Breast epithelium (tissue), 4 donors: ENCODE data around the gene FAM180B. TPM values are rescaled to one million over a fixed set of nuclear protein-coding genes. Genes with fewer than 3 reads are reported as not detected.

Source experiments
- DNase-seq, 2 donors: peaks; one replicate each; pipeline ENCODE4 v3.0.0-alpha.2; 2019; ENCODE audit warnings: low spot score in 2 of 2
- H3K27ac ChIP-seq, 2 donors: fragments of 200-600 bp; sonication (generic) in 1 of 2; one replicate each; pipeline ENCODE4 v1.5.1; 2016 to 2019; ENCODE audit warnings: mild to moderate bottlenecking in 1 of 2
- H3K27me3 ChIP-seq, 2 donors: fragments of 200-600 bp; sonication (generic) in 1 of 2; one replicate each; pipeline versions ENCODE4 v1.5.1 to v1.6.0; 2017 to 2019; ENCODE audit warnings: control low read depth in 1 of 2, mild to moderate bottlenecking in 1 of 2
- H3K36me3 ChIP-seq: fragments of 200-600 bp; one replicate; pipeline ENCODE4 v1.5.1; 2019
- H3K4me1 ChIP-seq, 2 donors: fragments of 200-600 bp; sonication (generic); one replicate each; pipeline ENCODE4 v1.5.1; 2016 to 2019; ENCODE audit warnings: control low read depth in 1 of 2
- H3K4me3 ChIP-seq, 3 donors: fragments of 200-600 bp; sonication (generic); 1 replicate in 2 of 3; 2 replicates in 1 of 3; pipeline ENCODE4 v1.5.1; 2016 to 2019; ENCODE audit warnings: mild to moderate bottlenecking in 3 of 3, moderate library complexity in 2 of 3
- H3K9me3 ChIP-seq, 2 donors: fragments of 200-600 bp; sonication (generic) in 1 of 2; one replicate each; pipeline ENCODE4 v1.5.1; 2016 to 2019; ENCODE audit warnings: control low read depth in 1 of 2
- CTCF ChIP-seq, 3 donors: fragments of 450-650 bp; IDR thresholded peaks; one replicate each; pipeline ENCODE4 v1.5.1; 2016 to 2017; ENCODE audit warnings: antibody characterized with exemption in 3 of 3, mild to moderate bottlenecking in 3 of 3, moderate library complexity in 3 of 3
- POLR2A ChIP-seq: fragments of 450-650 bp; IDR thresholded peaks from one replicate; pipeline ENCODE4 v1.6.1; 2016; ENCODE audit warnings: antibody characterized with exemption, mild to moderate bottlenecking, moderate library complexity
- POLR2AphosphoS5 ChIP-seq, 3 donors: sonication (generic); formaldehyde crosslinking; IDR thresholded peaks; one replicate each; pipeline ENCODE4 v1.6.1; 2017; ENCODE audit warnings: antibody characterized with exemption in 3 of 3
- intact Hi-C: fragments of 100-400 bp; cut with DNase I; formaldehyde crosslinking; loops from one replicate; pipeline ENCODE4 v1.15.1; 2023; ENCODE audit warnings: low total_unique reads
- total RNA-seq, 3 donors: library from RNA; depleted of rRNA; stranded (reverse); fragments of >200 nt; gene quantifications; one replicate each; pipeline ENCODE4 v1.1.0, GENCODE V29; 2016

FAM180B gene
- total RNA-seq, 3 donors from 2014 or later: 11.2 TPM; not detected in 2

GRCh38 chr11:47564933-47565339, 21.5 kb upstream of the FAM180B start:
- intact Hi-C loops: no loop called here
- DNase-seq: no peak
- TF ChIP-seq CTCF (IDR thresholded peaks at IDR 0.05): no peak
- no peak for TF ChIP-seq POLR2A
- no peak for TF ChIP-seq POLR2AphosphoS5 (IDR thresholded peaks at IDR 0.05)
- no peaks in the 10 kb centered on the region for H3K4me1 ChIP-seq
- peak overlapping the region; percentile 70 to 97 (median 90) for H3K4me3 ChIP-seq
- no peaks in the 10 kb centered on the region for H3K27me3 ChIP-seq
- no peaks in the 10 kb centered on the region for H3K36me3 ChIP-seq
- H3K9me3 ChIP-seq: no peaks in the 10 kb centered on the region
- H3K27ac ChIP-seq: peak overlapping the region; percentile 84 to 92

DNA sequence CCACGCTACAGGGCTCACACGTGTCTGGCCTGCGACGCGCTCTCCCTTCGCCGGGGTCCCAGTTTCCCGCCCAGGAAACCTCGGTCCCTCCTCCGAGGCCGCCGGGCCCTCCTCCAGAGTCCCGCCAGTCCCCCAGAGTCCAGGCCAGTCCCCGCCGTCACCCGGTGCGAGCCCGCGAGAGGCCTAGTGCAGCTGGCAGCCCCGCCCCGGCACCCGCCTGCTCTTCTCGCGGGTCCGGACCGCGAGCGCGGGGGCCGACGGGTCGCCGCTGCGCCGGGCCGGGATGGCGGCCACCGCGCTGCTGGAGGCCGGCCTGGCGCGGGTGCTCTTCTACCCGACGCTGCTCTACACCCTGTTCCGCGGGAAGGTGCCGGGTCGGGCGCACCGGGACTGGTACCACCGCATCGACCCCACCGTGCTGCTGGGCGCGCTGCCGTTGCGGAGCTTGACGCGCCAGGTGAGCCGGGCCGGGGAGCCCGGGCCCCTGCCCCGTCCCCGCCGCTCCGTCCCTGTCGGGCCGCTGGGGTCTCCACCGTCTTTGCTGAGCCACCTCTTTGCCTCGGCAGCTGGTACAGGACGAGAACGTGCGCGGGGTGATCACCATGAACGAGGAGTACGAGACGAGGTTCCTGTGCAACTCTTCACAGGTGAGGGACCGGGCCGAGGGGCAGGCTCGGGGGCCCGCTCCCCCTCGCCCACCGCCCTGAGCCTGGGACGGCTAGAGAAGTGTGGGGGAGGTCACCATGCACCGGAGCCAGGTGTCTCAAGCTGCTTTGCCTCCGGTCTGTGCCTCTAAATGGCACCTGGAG, 20.9 kb upstream of the FAM180B start, which contains the start of gene PTPMT1:
Gene PTPMT1 (plus strand): TSS at position 260 of the 809 bp plus-strand sequence. CDS start 24 bp downstream, at position 284.
- Histone ChIP-seq H3K4me3 (peak within 1 kb of the TSS; percentile 70 to 97 (median 90)), H3K4me1 (no peaks in the 10 kb centered on the region), H3K36me3 (no peaks in the 10 kb centered on the region), H3K27ac (peak within 1 kb of the TSS; percentile 84 to 92), H3K27me3 (no peaks in the 10 kb centered on the region), H3K9me3 (no peaks in the 10 kb centered on the region)
- DNase-seq: peak; percentile 55 to 64
- no peak for TF ChIP-seq POLR2A
- TF ChIP-seq POLR2AphosphoS5 (IDR thresholded peaks at IDR 0.05): peak in 1 of 3 donors; percentile 24
- intact Hi-C loops: no loop called here

DNA sequence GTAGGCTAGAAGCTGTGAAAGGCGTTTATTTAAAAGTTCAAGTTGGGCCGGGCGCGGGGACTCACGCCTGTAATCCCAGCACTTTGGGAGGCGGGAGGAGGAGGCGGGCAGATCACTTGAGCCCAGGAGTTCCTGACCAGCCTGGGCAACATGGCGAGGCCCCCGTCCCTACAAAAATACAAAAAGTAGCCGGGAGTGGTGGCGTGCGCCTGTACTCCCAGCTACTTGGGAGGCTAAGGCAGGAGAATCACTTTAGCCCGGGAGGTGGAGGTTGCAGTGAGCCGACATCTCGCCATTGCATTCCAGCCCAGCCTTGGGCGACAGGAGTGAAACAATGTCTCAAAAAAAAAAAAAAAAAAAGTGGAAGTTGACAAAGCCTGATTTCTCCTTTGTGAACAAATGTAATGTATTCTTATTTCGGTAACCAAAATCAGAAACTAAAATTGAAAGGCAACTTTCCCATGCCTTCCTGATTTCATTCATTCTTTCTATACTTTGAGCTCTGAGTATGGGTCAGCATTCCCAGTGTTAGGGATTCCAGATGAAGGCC, 20.3 kb upstream of the FAM180B start:
- intact Hi-C loops: no loop called here
- no peak for TF ChIP-seq POLR2A
- TF ChIP-seq POLR2AphosphoS5 (IDR thresholded peaks at IDR 0.05): no peak
- no peak for TF ChIP-seq CTCF (IDR thresholded peaks at IDR 0.05)
- H3K4me3 ChIP-seq: peak overlapping the region; percentile 70 to 97 (median 90)

DNA sequence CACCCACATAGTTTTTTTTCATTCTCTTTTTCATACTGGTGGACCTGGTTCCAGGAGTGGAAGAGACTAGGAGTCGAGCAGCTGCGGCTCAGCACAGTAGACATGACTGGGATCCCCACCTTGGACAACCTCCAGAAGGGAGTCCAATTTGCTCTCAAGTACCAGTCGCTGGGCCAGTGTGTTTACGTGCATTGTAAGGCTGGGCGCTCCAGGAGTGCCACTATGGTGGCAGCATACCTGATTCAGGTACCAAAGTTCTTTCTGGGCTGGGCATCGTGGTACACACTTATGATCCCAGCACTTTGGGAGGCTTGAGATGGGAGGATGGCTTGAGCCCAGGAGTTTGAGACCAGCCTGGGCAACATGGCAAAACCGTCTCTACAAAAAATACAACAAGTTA, 16.8 kb upstream of the FAM180B start:
- DNase-seq: no peak
- no peaks in the 10 kb centered on the region for H3K36me3 ChIP-seq
- no peaks in the 10 kb centered on the region for H3K27me3 ChIP-seq

More for the DNA sequence above, 20.3 kb upstream of the FAM180B start:
- Histone ChIP-seq H3K9me3 (no peaks in the 10 kb centered on the region), H3K27me3 (no peaks in the 10 kb centered on the region), H3K4me1 (no peaks in the 10 kb centered on the region), H3K36me3 (no peaks in the 10 kb centered on the region), H3K27ac (peak overlapping the region; percentile 84 to 92)
- DNase-seq: no peak

More for the DNA sequence above, 16.8 kb upstream of the FAM180B start:
- intact Hi-C loops: no loop called here
- no peak for TF ChIP-seq CTCF (IDR thresholded peaks at IDR 0.05)
- TF ChIP-seq POLR2AphosphoS5 (IDR thresholded peaks at IDR 0.05): no peak
- TF ChIP-seq POLR2A: no peak
- H3K9me3 ChIP-seq: no peaks in the 10 kb centered on the region
- H3K4me3 ChIP-seq: no peak overlapping the region
- H3K4me1 ChIP-seq: no peaks in the 10 kb centered on the region
- H3K27ac ChIP-seq: no peak overlapping the region
